Left lobe of liver (tissue), 2 donors: ENCODE results near the gene NTF3. TPM values are rescaled to one million over a fixed set of nuclear protein-coding genes. Genes with fewer than 3 reads are reported as not detected.
"Not testable (repeated sequence)": the region's sequence is repeated elsewhere in the genome, so short reads cannot be mapped to it uniquely, and the experiment has no call there.

Experiments used
- ATAC-seq: fragments of 200-7000 bp; cut with Tn5 transposase; one replicate; pipeline ENCODE4 v1.9.1; 2020; ENCODE audit warnings: mild to moderate bottlenecking, moderate library complexity
- DNase-seq: peaks from one replicate; pipeline ENCODE4 v3.0.0-alpha.2; 2020; ENCODE audit warnings: low spot score
- total RNA-seq: library from RNA; stranded (reverse); gene quantifications from one replicate; pipeline ENCODE4 v1.2.1, GENCODE V29; 2021
- donor health status: DM: no; HTN: no; CAD: no; lungs with moderate emphysema.
- donor health status: DM: no; HTN: yes; CAD: no.

The NTF3 gene
- total RNA-seq, 1 donor from 2014 or later: 4.6 TPM

DNA sequence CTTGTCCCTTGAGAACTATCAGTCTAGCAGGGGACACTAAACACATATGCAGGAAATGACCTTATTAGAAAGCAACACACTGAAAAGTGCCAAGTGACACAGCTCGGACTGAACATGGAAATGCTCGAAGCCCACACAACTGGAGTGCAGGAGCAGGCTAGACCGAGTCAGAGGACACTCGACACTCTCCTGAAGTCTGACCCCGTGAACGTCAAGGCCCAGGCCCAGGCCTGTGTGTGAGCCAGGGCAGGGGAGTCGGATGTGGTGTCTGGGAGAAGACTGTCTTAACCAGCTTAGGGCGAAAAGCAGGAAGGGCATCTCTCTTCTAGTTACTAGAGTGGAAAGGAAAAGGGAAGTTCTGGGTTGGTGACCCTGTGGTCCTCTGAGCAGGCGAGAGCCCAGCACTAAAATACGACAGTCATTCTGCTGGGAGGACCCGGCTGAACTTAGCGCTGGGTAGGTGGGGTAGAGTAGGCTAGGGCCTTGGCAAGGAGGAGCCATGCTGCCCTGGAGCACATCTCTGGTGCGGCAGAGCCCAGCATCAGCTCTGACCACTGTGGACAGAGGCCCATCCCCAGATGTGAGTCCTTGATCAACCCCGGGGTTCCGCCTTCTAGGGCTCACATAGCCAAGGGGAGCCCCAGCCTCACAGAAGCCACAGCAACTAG lies 93.0 kb downstream of the NTF3 start:
- ATAC-seq (no peak), DNase-seq (no peak)

DNA sequence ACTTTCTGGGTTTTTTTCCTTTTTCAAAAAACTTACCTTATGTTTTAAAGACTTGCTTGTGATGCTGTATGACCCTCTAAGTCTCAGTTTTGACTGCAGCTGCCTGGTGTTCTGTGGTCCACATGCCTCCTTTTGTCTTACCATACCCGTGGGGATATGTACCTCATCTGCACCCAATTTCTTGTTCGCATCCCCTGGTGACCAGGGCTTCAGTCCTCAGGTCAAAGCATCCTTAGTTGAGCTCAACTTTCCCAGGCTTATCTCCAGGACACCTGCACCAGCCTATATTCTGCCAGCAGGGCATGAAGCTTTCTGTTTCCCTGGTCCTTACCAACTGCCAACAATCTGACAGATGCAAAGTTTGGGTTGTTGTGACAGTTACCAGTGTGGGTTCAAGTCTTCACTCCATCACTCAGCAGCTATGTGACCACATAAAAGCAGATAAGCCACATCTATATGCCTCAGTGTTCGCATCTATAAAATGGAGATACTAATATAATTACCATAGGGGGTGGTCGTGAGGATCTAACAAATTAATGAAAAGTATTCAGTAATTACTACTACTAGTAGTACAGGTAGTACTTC lies 94.0 kb downstream of the NTF3 start:
- DNase-seq (no peak), ATAC-seq (no peak)

- DNase-seq (no peak), ATAC-seq (no peak)
Measured at GRCh38 chr12:5533368-5533767, 101.5 kb downstream of the NTF3 start.

- ATAC-seq (no peak), DNase-seq (no peak)
Measured at GRCh38 chr12:5534426-5535199, 102.7 kb downstream of the NTF3 start.

DNA sequence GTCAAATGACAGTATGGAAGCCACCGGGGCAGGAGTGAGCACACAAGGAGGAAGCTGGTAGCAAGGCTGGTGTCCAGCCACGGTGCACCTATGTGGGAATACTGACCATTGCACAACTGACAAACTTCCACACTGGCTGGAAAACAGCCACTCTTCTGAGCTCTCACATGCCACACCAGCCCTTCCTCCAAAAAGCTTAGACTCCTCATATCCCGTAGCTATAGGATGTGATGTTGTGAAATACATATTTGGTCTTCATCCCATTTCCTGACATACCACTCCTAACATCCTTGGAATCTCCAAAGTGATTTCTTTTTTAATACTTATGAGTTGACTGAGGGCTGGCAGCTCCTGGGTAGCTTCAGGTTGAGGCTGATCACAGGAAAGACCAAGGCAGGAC lies 103.6 kb downstream of the NTF3 start:
- DNase-seq (no peak), ATAC-seq (no peak)

GRCh38 chr12:5537026-5537615 lies 105.2 kb downstream of the NTF3 start:
- DNase-seq, ATAC-seq: not testable (repeated sequence)

DNA sequence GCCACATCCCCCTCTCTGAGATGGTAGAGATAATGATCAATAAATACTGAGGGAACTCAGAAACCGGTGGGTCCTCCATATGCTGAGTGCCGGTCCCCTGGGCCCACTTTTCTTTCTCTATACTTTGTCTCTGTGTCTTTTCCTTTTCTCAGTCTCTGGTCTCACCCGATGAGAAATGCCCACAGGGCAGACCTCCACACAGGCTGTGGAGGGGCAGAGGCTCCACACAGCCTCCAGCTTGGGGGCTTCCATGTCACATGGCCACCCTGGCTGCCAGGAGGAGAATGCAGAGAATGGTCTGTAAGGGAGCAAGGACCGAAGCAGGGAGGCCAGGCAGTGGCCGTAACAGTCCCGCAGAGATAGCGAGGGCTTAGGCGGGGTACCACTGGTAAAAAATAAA lies 105.9 kb downstream of the NTF3 start:
- DNase-seq: no peak
- ATAC-seq: no peak
